D721Med (cell line): ENCODE measurements around the gene YWHAB.

ENCODE experiments used
- DNase-seq: peaks from one replicate; pipeline ENCODE4 v3.0.0; 2011; ENCODE audit warnings: low spot score; ENCODE audit not compliant: insufficient read length
- FAIRE-seq: peaks from 2 replicates; lab custom pipeline; 2011; peaks lifted over from hg19 to GRCh38; lab: Jason Lieb, UNC
- CTCF ChIP-seq: IDR thresholded peaks from 2 replicates; pipeline ENCODE4 v1.5.1; 2012; ENCODE audit warnings: mild to moderate bottlenecking, control low read depth; ENCODE audit not compliant: insufficient read depth; ENCODE audit errors: missing control alignments

YWHAB gene

GRCh38 chr20:44938637-44939036 is 53.1 kb downstream of the YWHAB start:
- FAIRE-seq: no peak
- TF ChIP-seq CTCF: no peak
- DNase-seq: no peak

DNA sequence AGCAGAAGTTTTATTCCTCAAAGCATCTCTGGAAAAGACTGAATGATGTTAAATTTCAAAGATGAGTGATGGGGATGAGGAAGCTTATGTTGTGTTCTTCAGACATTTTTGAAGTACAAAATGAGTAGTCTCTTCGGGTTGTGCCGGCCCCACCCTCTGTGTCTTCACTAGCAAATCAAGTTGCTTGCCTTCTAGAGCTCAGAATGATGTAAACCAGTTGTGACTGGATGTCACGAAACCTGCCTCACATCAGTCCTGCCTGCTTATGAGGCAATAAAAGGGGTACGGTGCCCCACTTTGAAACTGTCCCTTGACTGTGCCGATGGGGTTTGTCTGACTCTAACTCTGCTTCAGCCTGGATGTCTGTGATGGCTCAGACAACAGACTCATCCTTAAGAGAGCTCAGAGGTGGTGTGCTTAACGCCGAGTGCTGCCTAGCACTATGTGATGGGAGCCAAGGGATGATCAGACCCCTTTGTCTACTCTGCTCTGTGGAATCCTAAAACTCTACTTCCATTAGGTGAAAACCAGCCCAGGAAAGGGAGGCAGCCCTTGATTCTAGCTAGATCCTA is 55.7 kb downstream of the YWHAB start:
- no peak for TF ChIP-seq CTCF
- DNase-seq (no peak), FAIRE-seq (no peak)

DNA sequence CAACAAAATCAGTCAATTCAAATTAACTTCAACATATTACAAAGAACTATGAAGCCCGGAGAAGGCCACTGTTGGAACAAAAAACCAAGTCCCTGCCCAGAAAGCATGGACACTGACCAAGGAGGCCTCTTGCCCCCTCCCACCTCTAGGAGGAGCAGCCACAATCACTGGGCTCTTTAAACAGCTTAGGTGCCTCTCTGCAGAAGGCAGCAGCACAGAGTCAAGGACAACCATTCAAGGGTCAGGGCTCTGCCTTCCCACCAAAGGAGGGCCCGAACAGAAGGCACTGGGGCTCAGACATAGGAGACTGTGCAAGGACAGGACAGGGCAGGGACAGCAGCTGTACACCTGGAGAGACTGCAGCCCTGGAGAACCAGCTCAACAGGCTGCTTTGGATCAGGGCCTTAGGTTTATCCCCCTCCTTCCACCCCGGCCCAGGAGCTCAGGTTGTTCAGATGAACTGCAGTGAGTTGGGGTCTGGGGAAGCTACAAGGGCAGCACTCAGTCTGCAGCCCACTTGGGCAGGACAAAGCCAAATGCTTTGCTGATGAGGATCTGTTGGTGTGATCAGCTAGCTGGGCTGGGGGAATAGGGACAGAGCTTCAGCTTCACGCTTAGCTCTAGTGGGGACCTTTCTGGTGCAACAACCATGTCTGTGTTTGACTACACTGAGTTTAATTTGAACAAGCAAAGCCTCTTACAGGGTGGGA is 56.9 kb downstream of the YWHAB start:
- DNase-seq (no peak), FAIRE-seq (no peak)

DNA sequence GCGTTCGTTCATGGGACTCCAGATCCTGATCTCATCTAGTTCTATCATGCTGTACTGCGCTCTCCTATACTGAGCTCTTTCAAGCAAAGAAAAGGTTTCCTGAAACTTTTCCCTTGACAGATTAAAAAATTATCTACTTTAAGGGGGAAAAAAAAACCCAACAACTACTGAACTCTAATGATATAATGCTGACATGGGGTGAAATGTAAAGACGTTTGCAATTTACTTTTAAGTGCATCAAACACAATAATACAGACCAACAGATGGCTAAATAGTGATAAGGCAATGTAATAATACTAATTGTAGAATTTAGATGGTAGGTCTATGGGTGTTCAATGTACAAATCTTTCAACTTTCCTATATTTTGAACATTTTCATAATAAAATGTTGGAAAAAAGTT is 58.3 kb downstream of the YWHAB start:
- FAIRE-seq (no peak), DNase-seq (no peak)
- TF ChIP-seq CTCF: no peak

More for the DNA sequence above, 56.9 kb downstream of the YWHAB start:
- TF ChIP-seq CTCF: no peak

- FAIRE-seq (no peak), DNase-seq (no peak)
- no peak for TF ChIP-seq CTCF
Measured at GRCh38 chr20:44945261-44945660, 59.8 kb downstream of the YWHAB start.

GRCh38 chr20:44946271-44946852 is 60.9 kb downstream of the YWHAB start:
- no peak for TF ChIP-seq CTCF
- no peak for FAIRE-seq
- no peak for DNase-seq

- DNase-seq (no peak), FAIRE-seq (no peak)
- TF ChIP-seq CTCF: no peak
Measured at GRCh38 chr20:44948107-44948506, 62.6 kb downstream of the YWHAB start.
